ENCODE data around the gene MFSD2A. TPM values are rescaled to one million over a fixed set of nuclear protein-coding genes. Genes with fewer than 3 reads are reported as not detected.

MFSD2A gene
- total RNA-seq, 3 donors from 2014 or later, result 11.3 to 29.6 (median 24.4) TPM

DNA sequence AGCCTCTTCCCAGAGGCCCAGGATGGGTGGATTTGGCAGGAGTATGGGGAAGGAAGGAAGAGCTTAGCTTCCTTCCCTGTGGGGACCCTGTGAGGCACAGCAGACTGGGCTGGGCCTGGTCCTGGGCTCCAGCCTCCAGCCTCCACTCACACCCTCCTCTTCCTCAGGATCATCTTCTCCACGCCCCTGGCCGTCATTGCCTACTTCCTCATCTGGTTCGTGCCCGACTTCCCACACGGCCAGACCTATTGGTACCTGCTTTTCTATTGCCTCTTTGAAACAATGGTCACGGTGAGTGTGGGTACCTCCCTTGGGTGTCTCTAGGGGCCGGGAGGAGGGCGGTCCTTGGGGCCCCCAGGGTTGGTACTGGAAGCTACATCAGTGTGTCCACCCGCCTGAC lies 10.1 kb downstream of the MFSD2A start:
- intact Hi-C loops (cut with DNase I, micrococcal nuclease), result no loop called here
- ATAC-seq (no peak), DNase-seq (no peak)
- no peak overlapping the region for H3K4me3 ChIP-seq
- TF ChIP-seq, protein P1, sequence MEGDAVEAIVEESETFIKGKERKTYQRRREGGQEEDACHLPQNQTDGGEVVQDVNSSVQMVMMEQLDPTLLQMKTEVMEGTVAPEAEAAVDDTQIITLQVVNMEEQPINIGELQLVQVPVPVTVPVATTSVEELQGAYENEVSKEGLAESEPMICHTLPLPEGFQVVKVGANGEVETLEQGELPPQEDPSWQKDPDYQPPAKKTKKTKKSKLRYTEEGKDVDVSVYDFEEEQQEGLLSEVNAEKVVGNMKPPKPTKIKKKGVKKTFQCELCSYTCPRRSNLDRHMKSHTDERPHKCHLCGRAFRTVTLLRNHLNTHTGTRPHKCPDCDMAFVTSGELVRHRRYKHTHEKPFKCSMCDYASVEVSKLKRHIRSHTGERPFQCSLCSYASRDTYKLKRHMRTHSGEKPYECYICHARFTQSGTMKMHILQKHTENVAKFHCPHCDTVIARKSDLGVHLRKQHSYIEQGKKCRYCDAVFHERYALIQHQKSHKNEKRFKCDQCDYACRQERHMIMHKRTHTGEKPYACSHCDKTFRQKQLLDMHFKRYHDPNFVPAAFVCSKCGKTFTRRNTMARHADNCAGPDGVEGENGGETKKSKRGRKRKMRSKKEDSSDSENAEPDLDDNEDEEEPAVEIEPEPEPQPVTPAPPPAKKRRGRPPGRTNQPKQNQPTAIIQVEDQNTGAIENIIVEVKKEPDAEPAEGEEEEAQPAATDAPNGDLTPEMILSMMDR (IDR thresholded peaks at IDR 0.05), result no peak
- H3K9me3 ChIP-seq, result no peaks in the 10 kb centered on the region
- H3K36me3 ChIP-seq (ENCODE audit: low read depth), result no peaks in the 10 kb centered on the region
- peaks cover 5% of the 10 kb centered on the region for H3K4me1 ChIP-seq (ENCODE audit: low read depth)

DNA sequence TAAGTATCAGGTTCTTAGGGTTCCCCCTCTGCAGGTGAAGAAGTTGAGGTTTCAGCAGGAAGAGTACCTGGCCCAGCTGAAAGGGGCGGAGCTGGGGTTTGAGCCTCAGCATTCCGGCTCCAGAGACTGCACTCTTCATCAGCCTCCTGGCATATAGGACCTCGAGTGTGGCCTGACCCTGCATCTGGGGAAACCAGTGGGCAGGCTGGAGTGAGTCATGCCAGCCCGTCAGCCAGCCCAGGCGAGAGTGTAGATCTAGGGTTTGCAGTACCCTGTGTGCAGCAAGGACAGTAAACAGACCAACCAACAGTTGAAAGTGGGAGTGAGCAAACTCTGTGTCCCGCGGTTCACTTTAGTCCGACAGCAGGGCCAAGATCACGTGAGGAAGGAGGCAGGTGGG lies 14.1 kb downstream of the MFSD2A start:
- H3K4me3 ChIP-seq, result no peak overlapping the region
- no peaks in the 10 kb centered on the region for H3K36me3 ChIP-seq (ENCODE audit: low read depth)
- H3K4me1 ChIP-seq (ENCODE audit: low read depth), result peaks cover 2% of the 10 kb centered on the region
- ATAC-seq (no peak), DNase-seq (no peak)
- intact Hi-C loops (cut with DNase I, micrococcal nuclease), result no loop called here
- no peaks in the 10 kb centered on the region for H3K9me3 ChIP-seq
- TF ChIP-seq, protein P1 (IDR thresholded peaks at IDR 0.05), result no peak

- no peak for ATAC-seq
- TF ChIP-seq, protein P1 (IDR thresholded peaks at IDR 0.05), result no peak
- intact Hi-C loops (cut with DNase I, micrococcal nuclease), result loop anchor here (5.0 to 10.0 kb wide), 3 partner anchors 55 to 155 kb away; no protein-coding TSS in a partner anchor
- H3K36me3 ChIP-seq (ENCODE audit: low read depth), result no peaks in the 10 kb centered on the region
- DNase-seq, result no peak
- H3K4me1 ChIP-seq (ENCODE audit: low read depth), result peaks cover 2% of the 10 kb centered on the region
- H3K4me3 ChIP-seq, result no peak overlapping the region
- no peaks in the 10 kb centered on the region for H3K9me3 ChIP-seq
These were observed 14.8 kb downstream of the MFSD2A start for GRCh38 chr1:39969531-39970270.

DNA sequence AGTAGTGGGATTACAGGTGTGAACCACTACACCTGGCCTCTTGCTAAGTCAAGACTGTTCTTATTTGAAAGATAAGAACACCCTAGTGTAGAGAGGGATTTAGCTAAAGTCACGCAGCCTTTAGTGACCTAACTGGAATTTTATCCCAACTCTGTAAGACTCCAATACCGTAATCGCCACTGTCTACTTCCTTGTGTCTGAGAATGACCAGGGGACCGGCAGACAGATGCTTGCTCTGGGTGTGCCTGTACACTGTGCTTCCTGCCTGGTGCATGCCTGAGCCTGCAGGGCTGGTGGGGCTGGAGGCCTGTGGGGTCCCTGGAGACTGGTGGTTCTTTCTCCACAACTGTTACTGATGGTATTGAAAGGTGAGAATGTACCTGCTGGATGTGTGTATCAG lies 15.3 kb downstream of the MFSD2A start:
- intact Hi-C loops (cut with DNase I, micrococcal nuclease), result loop anchor here (5.0 to 10.0 kb wide), 3 partner anchors 55 to 155 kb away; no protein-coding TSS in a partner anchor
- TF ChIP-seq, protein P1 (IDR thresholded peaks at IDR 0.05), result no peak
- Histone ChIP-seq H3K4me3 (no peak overlapping the region), H3K9me3 (no peaks in the 10 kb centered on the region), H3K4me1 (ENCODE audit: low read depth) (peaks cover 2% of the 10 kb centered on the region), H3K36me3 (ENCODE audit: low read depth) (no peaks in the 10 kb centered on the region)
- ATAC-seq, result peak; percentile 81
- DNase-seq, result peak in 2 of 3 donors; percentile 55

DNA sequence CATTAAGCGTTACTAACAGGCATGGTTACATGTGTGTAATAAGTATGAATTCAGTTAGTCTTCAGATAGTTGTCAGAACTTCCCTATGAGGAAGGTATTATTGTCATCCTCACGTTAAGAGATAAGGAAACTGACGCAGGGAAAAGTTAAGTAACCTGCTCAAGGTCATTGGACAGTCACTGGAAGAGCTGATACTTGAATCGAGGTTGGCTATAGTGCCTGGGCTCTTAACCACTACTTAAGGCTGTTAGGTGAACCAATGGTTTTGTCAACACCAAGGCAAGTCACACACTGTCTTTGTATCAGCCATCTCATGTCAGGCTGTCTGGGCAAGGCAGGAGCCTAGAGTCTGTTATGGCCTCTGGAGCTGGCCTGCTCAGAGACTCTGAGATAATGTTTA lies 16.2 kb downstream of the MFSD2A start:
- no peaks in the 10 kb centered on the region for H3K36me3 ChIP-seq (ENCODE audit: low read depth)
- peaks cover 2% of the 10 kb centered on the region for H3K4me1 ChIP-seq (ENCODE audit: low read depth)
- ATAC-seq (no peak), DNase-seq (no peak)
- H3K9me3 ChIP-seq, result no peaks in the 10 kb centered on the region
- intact Hi-C loops (cut with DNase I, micrococcal nuclease), result loop anchor here (5.0 to 10.0 kb wide), 3 partner anchors 56 to 156 kb away; no protein-coding TSS in a partner anchor
- H3K4me3 ChIP-seq, result no peak overlapping the region
- TF ChIP-seq, protein P1 (IDR thresholded peaks at IDR 0.05), result no peak
